Islet precursor cell (in vitro differentiated cells): ENCODE data around the gene TET2.
"Not testable (repeated sequence)": the region's sequence is repeated elsewhere in the genome, so short reads cannot be mapped to it uniquely, and the experiment has no call there.

Experiments used
- DNase-seq: peaks from one replicate; pipeline ENCODE4 v3.0.0-alpha.2; 2018

The TET2 gene

GRCh38 chr4:105293360-105293759 lies 146.7 kb downstream of the TET2 start:
- DNase-seq: no peak

GRCh38 chr4:105296672-105297071 lies 150.0 kb downstream of the TET2 start:
- no peak for DNase-seq

GRCh38 chr4:105299027-105299426 lies 152.4 kb downstream of the TET2 start:
- DNase-seq: not testable (repeated sequence)

- DNase-seq: no peak
Measured at GRCh38 chr4:105304085-105304484, 157.4 kb downstream of the TET2 start.

GRCh38 chr4:105305019-105305836 lies 158.6 kb downstream of the TET2 start:
- DNase-seq: no peak

- DNase-seq: no peak
Measured at GRCh38 chr4:105306158-105306781, 159.6 kb downstream of the TET2 start.

- DNase-seq: no peak
Measured at GRCh38 chr4:105306820-105307219, 160.1 kb downstream of the TET2 start.

- no peak for DNase-seq
Measured at GRCh38 chr4:105318486-105318885, 171.8 kb downstream of the TET2 start.

GRCh38 chr4:105327222-105327621 lies 180.5 kb downstream of the TET2 start:
- no peak for DNase-seq

GRCh38 chr4:105327956-105328355 lies 181.3 kb downstream of the TET2 start:
- no peak for DNase-seq

GRCh38 chr4:105329081-105329480 lies 182.4 kb downstream of the TET2 start:
- no peak for DNase-seq
